SH-SY5Y (cell line): Measurements from ENCODE around the gene BAIAP3.

Source experiments
- GATA2 ChIP-seq: IDR thresholded peaks from 2 replicates; pipeline ENCODE4 v1.6.1; 2011; ENCODE audit warnings: mild to moderate bottlenecking, low read depth, low read length
- GATA3 ChIP-seq: IDR thresholded peaks from 2 replicates; pipeline ENCODE4 v1.6.1; 2011; ENCODE audit warnings: low read depth, mild to moderate bottlenecking, low read length, moderate library complexity

DNA sequence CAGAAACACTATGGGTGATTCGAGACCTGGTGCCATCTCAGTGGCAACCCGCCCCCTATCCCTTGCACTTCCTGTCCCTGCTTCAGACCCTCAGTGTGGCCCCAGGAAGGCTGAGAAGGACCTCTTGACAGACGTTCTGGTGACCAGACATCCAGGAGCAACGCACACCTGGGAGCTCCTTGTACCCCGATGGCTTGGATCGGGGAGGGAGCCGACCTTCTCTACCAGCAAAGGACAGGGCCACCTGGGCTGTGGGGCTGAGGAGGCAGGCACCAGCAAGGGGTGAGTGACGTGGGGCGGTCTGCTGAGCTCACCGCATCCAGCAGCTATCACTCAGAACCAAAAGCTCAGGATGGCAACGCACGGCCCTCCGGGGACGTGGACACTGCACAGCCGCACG is 53.9 kb downstream of the BAIAP3 start:
- no peak for TF ChIP-seq GATA2
- no peak for TF ChIP-seq GATA3
